ENCODE measurements around the gene ARMC9.

ARMC9 gene

GRCh38 chr2:231203087-231203486, 4.7 kb downstream of the ARMC9 start:
- no peaks in the 10 kb centered on the region for H3K9me3 ChIP-seq
- DNase-seq: no peak
- intact Hi-C loops (cut with DNase I; ENCODE audit: low total_unique reads): no loop called here
- TF ChIP-seq, protein P1, sequence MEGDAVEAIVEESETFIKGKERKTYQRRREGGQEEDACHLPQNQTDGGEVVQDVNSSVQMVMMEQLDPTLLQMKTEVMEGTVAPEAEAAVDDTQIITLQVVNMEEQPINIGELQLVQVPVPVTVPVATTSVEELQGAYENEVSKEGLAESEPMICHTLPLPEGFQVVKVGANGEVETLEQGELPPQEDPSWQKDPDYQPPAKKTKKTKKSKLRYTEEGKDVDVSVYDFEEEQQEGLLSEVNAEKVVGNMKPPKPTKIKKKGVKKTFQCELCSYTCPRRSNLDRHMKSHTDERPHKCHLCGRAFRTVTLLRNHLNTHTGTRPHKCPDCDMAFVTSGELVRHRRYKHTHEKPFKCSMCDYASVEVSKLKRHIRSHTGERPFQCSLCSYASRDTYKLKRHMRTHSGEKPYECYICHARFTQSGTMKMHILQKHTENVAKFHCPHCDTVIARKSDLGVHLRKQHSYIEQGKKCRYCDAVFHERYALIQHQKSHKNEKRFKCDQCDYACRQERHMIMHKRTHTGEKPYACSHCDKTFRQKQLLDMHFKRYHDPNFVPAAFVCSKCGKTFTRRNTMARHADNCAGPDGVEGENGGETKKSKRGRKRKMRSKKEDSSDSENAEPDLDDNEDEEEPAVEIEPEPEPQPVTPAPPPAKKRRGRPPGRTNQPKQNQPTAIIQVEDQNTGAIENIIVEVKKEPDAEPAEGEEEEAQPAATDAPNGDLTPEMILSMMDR (IDR thresholded peaks at IDR 0.05): no peak
- H3K27me3 ChIP-seq: no peaks in the 10 kb centered on the region
- H3K4me1 ChIP-seq: peaks cover 0 to 27% (median 18%) of the 10 kb centered on the region in 4 donors
- peaks cover 0 to 15% (median under 1%) of the 10 kb centered on the region in 3 donors for H3K36me3 ChIP-seq
- H3K27ac ChIP-seq: no peak overlapping the region
- no peak overlapping the region for H3K4me3 ChIP-seq

GRCh38 chr2:231204146-231204545, 5.7 kb downstream of the ARMC9 start:
- Histone ChIP-seq H3K9me3 (no peaks in the 10 kb centered on the region), H3K27me3 (no peaks in the 10 kb centered on the region), H3K4me3 (no peak overlapping the region), H3K4me1 (peaks cover 0 to 23% (median 16%) of the 10 kb centered on the region in 4 donors), H3K27ac (no peak overlapping the region), H3K36me3 (peaks cover 0 to 26% (median 11%) of the 10 kb centered on the region in 3 donors)
- intact Hi-C loops (cut with DNase I; ENCODE audit: low total_unique reads): no loop called here
- DNase-seq: peak in 1 of 2 donors; percentile 31
- TF ChIP-seq, protein P1 (IDR thresholded peaks at IDR 0.05): no peak

DNA sequence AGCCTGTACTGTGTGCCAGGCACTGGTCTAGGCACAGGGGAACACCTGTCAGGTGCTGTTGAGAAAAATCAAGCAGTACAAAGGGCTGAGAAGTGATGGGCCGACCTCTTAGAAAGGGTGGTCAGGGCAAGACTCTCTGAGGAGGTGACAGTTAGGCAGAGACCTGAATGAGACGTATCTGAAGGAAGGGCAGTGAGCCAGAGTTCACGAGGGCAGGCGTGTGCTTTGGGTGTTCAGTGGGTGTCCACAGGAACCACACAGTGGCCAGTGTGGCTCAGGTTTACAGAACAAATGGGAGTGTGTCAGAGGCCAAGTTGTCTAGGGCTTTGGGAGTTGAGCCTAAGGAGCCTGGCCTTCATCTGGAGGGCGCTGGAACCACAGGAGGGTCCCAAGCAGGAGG, 6.2 kb downstream of the ARMC9 start:
- peak in 1 of 2 donors; percentile 29 for DNase-seq
- H3K36me3 ChIP-seq: peaks cover 0 to 30% (median 12%) of the 10 kb centered on the region in 3 donors
- H3K4me3 ChIP-seq: no peak overlapping the region
- H3K4me1 ChIP-seq: peaks cover 0 to 19% (median 12%) of the 10 kb centered on the region in 4 donors
- no peak overlapping the region for H3K27ac ChIP-seq
- intact Hi-C loops (cut with DNase I; ENCODE audit: low total_unique reads): no loop called here
- no peaks in the 10 kb centered on the region for H3K27me3 ChIP-seq
- TF ChIP-seq, protein P1 (IDR thresholded peaks at IDR 0.05): no peak
- no peaks in the 10 kb centered on the region for H3K9me3 ChIP-seq

GRCh38 chr2:231207734-231208133, 9.3 kb downstream of the ARMC9 start:
- Histone ChIP-seq H3K27me3 (no peaks in the 10 kb centered on the region), H3K9me3 (no peaks in the 10 kb centered on the region), H3K4me3 (no peak overlapping the region), H3K36me3 (peaks cover 0 to 38% (median 12%) of the 10 kb centered on the region in 3 donors), H3K27ac (no peak overlapping the region), H3K4me1 (peaks cover 0 to 19% (median 2%) of the 10 kb centered on the region in 4 donors)
- intact Hi-C loops (cut with DNase I; ENCODE audit: low total_unique reads): no loop called here
- TF ChIP-seq, protein P1 (IDR thresholded peaks at IDR 0.05): no peak
- DNase-seq: no peak

- Histone ChIP-seq H3K4me1 (peaks cover 0 to 20% (median 2%) of the 10 kb centered on the region in 4 donors), H3K27me3 (no peaks in the 10 kb centered on the region), H3K27ac (peak overlapping the region; percentile 43 to 47), H3K9me3 (no peaks in the 10 kb centered on the region), H3K4me3 (no peak overlapping the region), H3K36me3 (peaks cover 9 to 57% (median 26%) of the 10 kb centered on the region in 3 donors)
- intact Hi-C loops (cut with DNase I; ENCODE audit: low total_unique reads): loop anchor here (5.0 kb wide), 1 partner anchor 103 kb away; no protein-coding TSS in a partner anchor
- no peak for DNase-seq
- TF ChIP-seq, protein P1 (IDR thresholded peaks at IDR 0.05): no peak
Observed at GRCh38 chr2:231210782-231211181, 12.4 kb downstream of the ARMC9 start.
